ENCODE measurements around the gene CA4.
A peak's percentile ranks its signal among the peaks of the same experiment; 100 is the strongest.
"Not testable (repeated sequence)": the region's sequence is repeated elsewhere in the genome, so short reads cannot be mapped to it uniquely, and the experiment has no call there.

CA4 gene

DNA sequence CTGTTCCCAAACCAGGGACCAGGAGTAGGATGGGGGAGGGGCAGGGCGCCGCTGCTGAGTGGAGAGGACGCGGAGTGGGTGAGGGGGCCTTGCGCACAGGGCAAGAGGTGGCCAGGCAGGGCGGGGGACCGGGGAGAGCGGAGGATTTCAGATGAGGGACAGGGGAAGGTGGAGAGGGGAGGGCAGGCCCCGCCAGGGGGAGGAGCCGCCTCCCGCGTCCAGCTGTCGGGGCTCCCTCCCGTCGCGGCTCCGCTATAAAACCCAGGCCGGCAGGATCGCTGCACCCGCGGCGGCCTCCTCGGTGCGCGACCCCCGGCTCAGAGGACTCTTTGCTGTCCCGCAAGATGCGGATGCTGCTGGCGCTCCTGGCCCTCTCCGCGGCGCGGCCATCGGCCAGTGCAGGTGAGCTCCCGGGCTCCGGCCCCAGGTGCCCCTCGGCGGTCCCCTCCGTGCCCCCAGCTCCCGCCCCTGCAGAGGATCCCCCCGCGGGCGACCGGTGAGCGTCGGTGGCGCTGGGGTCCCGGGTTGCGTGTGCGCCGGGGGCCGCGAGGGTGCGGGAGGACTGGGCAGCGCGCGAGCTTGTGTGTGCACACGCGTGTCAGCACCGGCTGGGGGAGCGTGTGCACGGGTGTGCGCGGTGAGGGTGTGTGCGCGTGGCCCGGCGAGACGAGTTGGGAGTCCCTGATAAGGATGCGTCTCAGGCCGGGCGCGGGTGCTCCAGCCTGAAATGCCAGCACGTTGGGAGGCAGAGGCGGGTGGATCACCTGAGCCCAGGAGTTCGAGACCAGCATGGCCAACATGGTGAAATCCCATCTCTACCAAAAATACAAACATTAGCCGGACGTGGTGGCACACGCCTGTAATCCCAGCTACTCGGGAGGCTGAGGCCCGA, at the start of gene CA4:
Gene CA4, plus strand, starts transcription at position 283 of the 892 bp plus-strand sequence. Its CDS starts 62 bp downstream, at position 345.
- DNase-seq = no peak

DNA sequence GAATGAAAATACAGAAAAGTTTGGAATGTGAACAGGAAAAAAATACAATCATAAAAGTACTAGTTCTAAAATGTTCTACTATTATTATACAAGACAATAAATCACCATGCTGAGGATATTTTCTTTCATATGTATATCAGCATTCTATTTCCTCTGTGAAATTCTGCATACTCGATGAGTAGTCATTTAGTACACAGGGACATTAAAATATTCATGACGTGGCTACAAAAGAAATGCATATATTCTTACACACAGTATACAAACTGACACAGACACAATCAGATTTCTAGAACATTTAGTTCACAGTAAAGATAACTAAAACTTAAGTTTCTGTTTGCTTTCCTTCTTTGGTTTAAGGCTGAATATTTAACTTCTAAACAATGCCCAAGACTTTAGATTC, 49.2 kb upstream of the CA4 start:
- not testable (repeated sequence) for DNase-seq

DNA sequence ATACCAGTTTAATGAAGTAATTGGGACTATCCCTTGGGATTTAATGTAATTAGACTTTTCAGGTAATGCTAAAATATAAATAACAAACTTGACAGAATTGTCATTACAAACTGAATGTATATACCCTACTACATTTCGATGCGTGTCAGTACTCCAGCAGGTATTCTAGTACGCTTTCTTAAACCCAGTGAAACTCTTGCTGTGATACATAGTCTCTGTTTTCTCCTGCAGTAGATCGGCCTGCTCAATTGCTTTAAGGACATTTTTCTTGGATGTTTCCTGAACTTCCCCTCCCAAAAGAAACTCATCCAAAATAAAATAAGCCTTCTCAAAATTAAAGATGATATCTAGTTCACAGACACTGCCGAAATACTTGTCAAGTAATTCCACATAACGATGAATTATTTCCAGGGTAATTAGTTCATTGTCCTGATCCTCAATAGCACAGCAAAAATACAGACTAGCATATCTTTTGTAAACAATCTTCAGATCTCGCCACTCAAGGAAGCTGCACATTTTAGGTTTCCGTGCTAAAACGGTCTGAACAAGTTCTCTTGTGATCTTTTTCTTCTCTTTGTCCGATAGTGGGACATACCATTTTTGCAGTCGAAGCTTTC, 47.6 kb upstream of the CA4 start:
- not testable (repeated sequence) for DNase-seq

DNA sequence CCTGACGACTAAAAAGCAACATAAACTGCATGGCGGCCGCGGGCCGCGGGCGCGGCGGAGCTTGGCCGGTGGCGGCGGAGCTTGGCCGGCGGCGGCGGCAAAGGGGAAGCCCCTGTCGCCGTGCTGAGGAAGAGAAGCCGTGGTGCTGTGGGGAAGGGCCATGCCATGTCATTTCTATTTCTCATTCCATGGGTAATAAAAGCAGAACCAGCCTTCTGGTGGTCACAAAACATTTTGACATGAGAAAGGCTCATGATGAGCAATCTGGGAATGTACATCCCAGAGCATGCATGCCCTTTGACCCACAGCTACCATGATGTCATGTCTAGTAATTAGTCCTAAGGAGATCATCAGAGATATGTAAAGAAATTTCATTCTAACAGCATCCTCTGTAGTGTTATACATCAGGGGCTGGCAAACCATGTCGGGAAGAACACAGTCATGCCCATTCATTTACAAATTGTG, 47.1 kb upstream of the CA4 start:
- peak; percentile 97 for DNase-seq

DNA sequence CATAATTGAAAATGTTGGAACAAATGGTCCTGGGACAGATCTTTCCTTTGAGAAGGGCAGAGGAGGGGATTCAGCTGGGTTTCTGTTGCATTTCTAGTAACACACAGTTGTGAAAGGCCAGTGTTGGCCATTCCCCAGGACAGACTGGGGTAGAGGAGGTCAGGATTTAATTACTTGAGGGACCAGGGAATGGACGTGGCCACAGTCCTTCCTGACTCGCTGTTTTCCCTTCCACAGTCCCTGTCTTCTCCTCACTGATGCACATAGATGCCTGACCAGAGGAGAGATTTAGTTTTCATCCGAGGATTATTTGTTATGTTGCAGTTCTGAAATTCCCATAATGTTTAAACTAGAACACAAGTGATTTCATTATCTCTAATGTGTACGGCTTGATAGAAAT, 45.8 kb upstream of the CA4 start:
- DNase-seq = no peak

DNA sequence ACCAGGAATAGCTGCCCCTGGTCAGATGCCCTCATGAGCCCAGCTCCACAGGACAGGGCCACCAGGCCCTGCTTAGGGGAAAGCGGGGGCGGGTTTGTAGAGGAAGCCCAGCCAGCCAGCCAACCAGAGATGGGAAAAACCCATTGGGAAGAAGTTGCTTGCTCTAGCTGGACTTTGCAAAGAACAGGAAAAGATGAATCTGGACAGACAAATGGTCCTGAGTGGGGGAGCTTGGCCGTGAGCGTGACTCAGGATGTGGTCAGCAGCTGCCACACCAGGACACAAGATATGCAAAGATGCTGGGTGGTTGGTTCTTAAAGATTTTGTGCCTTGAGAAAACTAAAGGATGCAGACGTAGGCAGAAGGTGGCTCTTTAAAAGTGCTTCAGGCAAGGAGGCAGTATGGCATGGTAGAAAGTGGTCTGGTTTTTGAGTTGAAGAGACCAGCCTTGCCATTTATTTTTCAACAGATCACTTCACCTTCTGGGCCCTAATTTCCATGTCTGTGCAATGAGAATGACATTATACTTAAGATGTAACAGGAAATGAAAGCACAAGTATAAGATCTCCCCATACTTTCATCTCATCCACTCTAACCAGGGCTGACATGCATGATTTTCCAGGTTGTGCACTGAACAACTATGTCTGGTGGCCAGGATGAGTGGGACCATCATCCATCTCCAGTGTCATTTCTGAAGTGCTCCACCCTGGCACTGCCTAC, 43.3 kb upstream of the CA4 start:
- DNase-seq = peak; percentile 87

DNA sequence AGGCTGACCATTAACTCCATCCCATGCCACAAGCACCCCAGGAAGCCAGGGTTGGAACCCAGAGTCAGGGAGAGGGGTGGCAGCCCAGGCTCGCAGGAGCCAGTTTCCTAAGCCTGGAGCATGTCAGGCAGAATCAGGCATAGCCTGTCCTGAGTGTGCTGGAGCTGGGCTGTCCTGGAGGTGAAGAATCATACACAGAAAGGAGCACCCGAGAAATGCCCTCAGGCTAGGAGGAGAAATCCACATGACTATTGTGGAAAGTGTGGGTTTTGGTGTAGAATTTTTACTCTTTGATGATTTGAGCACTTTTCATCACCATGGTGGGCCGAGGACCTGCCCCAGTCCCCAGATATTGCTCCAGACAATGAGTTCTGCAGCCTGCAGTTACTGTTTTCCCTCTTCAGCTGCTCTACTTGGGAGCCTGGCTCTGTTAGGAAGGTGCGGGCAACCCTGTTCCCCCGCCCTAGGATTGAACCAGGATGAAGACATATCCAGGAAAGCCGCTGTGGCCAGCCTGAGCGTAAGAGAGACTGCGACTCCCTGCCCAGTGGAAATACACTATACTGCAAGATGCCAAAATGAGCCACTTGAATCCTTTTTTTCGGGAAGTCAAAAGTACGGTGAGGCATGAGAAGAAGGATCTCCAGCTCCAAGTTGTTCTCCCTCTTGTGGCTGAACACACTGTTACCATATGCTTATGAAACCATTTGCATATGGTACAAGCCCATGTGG, 42.1 kb upstream of the CA4 start:
- peak; percentile 49 for DNase-seq

DNA sequence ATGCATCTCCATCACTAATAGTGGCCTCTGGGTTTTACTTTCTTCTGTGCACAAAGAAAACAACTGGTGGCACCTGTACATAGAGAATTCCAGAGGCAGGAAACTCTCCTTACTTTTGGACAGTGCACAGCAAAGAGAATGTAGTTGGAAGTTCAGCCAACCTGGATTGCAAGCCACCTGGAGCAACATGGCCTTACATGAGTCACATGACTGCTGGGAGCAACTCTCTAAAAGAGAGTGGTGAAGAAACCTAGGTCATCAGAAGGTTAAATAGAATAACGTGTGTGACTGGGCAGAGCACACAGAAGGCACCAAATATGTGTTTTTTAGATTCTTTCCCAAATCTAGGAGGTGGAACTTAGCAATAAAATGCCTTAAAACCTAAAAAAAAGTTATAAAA, 41.5 kb upstream of the CA4 start:
- DNase-seq = not testable (repeated sequence)

DNA sequence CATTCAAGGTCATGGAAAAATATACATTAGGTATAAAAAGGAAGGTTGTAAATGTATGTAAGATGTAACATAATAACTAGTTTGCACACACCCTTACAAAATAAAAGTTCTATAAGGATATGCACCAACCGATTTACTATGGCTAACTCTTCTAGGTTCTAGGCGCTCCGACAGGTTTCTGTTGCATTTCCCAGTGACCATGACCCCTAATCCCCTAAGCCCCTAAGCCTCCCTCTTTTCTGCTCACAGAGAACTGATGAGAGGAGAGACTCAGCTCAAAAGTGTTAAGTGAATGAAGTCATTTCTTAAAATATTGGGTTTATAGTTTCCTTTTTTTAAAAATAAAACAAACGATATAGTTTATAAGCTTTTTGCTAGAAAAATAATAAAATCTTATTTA, 41.1 kb upstream of the CA4 start:
- no peak for DNase-seq

DNA sequence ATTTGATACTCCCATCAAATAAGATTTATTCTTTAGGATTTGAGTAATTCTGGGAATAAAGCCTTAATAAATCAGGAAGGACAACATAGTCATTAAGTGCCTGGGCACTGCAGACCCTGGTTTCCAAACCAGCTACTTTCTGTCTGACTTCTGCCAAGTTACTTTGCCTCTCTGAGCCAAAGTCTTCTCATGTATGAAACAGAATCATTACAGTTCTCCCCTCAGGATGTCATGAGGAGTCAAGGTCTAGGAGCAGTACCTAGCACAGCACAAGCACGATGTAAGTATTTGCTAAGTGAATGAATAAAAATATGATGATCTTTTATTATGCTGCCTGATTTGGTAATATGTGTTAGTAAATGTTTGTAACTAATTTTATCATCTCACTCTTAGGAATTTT, 40.6 kb upstream of the CA4 start:
- no peak for DNase-seq

DNA sequence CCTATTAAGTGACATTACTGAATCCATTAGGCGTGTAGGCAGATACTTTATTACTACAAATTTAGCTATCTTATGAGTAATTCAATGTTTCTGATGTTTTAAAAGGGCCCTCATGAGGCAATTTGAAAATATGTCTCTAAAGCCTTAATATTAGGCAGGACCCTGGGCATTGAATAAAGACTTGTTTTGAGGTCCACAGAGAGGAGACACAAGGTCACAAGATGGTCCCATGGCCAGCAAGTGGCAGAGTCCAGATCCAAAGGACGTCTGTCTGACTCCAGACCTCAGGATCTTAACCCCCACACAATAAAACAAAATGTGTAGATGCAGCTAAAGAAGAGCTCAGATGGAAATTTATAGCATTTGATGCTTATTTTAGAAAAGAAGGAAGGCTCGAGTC, 39.2 kb upstream of the CA4 start:
- DNase-seq = no peak

DNA sequence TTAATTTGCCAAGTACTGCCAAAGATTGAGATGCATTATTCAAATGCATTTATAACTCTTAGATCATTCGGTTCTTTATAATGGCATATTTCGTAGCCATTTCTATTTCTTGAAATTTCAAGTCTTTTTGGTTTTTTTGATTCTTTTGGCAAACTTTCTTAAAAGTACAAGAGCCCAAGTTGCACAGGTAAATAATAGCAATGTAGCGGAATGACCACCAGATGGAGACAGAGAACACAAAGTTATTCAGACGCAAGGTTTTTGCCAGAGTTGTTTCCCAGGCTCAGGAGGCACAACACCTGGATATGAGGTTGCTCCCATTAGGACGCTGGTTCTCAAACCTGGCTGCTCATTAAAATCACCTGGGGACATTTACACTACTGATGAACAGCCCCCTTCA, 38.1 kb upstream of the CA4 start:
- not testable (repeated sequence) for DNase-seq

DNA sequence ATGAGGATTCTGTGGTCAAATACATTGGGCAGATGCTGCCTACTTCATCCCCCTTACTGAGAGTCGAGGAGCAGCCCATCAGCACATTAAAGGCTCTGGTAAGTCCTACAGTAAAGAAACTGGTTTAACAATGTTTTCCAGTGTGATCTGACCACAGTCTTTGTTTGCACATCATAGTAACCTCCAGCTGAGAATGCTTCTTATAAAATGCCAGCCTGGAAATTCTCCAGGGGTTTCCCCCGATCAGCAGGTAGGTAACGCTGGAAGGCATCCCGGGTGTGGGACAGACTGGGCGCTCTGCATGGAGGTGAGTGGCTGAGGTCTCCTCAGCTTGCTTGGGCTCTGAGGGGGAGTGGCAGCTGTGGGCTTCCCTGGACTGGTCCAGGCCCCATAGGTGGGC, 34.4 kb upstream of the CA4 start:
- DNase-seq = not testable (repeated sequence)

DNA sequence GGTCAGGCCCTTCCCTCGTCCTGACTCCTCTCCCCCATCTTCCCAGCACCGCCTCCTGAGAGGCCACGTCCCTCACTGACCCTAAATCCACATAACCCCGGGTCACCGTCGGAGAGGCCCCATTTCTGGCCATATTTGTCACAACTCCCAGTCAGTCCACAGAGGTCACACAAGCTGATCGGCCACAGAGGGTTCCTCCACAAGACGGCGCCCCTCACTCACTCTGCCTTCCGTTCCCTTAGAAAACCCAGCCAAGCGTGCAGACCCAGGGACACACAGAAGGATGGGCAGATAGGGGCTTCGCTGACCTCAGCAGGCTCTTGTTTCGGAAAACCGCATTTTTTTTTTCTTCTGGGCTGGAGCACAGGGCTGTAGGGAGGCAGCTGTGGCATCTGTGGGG, 33.6 kb upstream of the CA4 start:
- DNase-seq = not testable (repeated sequence)

DNA sequence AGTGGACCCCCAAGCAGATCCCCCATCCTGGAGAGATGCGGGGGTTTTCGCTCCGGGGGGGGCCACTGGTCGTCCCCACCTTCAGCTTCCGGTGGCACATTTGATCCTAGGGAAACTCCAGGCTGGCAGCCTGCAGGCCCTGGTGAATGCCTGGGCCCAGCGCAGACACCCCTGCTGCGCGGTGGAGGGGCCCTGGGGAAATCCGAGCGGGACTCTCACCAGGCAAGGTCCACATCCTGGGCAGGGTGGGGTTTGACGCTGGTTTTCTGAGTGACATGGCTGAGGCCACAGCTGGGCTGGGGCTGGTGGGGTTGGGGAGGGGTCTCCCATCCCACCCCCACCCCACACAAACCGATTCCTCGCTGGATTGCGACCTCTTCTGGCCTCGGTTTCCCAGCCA, 30.6 kb upstream of the CA4 start:
- not testable (repeated sequence) for DNase-seq

DNA sequence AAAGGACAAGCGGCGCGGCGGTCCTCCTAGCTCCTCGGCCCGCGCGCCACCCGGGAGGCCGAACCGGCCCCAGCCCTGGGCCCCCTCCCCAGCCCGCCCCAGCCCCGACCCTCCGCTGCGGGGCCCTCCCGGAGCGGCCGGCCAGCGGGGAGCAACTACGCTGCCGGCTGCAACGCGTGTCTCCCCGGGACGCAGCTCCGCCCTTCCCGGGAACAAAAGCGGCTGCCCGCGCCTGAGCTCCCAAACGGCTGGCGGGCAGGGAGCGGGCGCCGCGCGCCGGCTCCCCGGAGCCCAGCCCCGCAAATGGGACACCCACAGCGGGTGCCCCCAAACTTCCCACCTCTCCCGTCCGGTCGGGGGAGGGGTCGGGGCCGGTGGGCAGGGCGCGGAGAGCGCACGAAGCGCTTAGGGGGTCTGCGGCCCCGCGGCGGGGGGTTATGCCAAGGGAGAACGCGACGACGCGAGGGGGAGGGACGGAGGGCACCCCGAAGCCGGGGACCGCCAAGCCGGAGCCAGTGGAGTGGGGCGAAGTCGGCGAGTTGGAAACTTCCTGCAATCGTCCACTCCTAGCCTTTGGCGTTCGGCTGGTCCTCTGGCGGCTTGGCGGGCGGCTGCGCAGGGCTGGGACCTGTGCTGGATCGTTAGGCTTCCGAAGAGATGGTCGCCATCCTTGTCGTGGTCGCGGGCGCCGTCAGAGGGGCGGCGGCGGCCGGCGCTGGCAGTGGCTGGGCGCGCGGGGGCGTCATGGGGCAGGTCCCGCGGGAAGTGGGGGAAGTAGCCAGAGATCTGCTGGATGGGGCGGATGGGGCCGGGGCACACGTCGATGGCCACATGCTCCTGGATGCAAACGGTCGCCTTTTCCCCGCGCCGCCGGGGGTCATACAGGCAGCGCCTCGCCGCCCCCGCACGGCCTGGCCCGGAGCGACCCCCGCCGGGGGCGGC, 29.7 kb upstream of the CA4 start:
- DNase-seq = not testable (repeated sequence)

DNA sequence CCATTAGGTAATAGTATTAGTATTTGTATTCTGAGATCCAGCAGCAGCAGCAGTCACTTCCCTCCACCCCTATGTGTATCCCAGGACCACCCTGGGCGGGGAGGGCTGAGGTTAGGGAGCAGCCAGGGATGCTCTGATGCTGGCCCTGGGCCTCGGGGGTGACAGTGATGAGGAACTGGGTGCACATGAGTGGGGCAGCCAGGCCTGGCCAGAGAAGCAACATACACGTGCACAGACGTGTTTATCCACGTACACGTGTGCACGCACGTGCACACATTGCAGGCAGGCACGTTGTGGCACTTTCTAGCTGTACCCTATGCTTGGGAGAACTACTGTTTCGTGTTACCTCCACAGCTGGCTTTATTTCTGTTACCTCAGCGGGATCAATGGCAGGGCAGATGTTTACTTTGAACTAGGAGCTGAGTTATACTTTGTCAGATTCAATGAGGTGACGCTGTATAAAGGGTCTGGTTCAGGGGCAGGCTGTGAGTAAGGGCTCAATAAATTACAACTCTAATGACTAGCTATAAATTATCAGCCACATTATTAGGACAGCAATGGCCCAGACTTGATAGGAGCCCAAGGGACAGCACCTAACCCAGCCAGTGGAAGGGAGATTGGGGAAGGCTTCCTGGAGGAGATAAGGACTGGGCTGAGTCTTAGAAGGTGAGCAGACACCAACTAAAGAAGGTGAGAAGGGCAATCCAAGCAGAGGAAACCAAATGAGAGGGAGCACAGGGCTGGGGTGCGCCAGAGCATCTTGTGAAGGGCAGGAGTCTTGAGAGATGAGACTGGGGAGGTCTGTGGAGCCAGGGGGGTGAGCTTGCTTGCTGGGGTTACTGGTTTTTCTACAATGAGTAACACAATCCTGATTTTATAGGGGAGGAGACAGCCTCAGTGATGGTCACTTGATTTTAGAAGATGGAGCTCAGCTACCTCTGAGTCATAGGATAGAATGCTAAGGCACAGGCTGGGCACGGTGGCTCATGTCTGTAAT, 22.4 kb upstream of the CA4 start:
- DNase-seq = no peak

DNA sequence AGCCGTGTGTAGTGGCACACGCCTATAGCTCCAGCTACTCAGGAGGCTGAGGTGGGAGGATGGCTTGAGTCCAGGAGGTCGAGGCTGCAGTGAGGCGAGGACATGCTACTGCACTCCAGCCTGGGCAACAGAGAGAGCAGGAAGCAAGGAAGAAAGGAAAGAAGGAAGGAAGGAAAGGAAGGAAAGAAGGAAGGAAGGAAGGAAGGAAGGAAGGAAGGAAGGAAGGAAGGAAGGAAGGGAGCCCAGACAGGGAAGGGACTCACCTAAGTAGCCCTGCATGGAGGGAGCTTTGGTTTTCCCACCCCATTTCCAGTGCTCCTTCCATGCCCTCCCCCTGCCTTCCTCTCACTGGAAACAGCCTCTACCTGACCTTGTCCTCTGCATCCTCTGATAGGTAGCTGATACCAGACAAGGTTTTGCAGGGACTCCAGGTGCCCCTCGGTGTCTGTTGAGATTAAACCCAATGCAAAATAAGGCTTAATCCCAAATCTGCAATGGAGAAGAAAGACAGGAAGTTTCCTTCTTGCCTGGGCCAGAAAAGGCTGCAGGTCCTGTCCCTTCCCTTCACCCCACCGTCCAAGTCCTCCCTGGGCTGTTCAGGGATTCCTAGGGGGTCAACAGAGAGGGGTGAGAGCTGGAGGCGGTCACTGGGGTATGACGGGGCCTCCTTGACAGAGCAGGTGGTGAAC, 21.5 kb upstream of the CA4 start:
- DNase-seq = no peak

DNA sequence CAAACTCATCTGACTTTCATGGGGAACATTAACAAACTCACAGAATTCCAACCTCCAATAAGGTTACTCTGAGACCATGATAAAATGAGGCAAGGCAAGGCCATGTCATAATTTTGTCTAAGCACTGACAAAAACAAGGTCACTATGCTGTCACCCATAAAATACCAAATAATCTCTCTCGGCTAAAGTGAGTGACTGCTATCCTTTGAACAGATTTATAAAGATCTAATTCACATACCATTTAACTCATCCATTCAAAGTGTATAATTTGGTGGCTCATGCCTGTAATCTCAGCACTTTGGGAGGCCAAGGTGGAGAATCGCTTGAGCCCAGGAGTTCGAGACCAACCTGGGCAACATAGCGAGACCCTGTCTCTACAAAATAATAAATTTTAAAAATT, 20.6 kb upstream of the CA4 start:
- no peak for DNase-seq

DNA sequence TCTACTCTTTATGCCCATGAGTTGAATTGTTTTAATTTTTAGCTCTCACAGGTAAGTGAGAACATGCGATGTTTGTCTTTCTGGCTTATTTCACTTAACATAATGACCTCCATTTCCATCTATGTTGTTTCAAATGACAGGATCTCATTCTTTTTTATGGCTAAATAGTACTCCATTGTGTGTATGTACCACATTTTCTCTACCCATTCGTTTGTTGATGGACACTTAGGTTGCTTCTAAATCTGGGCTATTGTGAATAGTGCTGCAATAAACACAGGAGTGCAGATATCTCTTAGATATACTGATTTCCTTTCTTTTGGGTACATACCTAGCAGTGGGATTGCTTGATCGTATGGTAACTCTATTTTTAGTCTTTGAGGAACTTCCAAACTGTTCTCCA, 19.3 kb upstream of the CA4 start:
- no peak for DNase-seq
